Adrenal gland (tissue), 5 donors: ENCODE measurements around the gene THBD.

Experiments used
- CTCF ChIP-seq, 6 experiments: fragments of 450-650 bp in 4 of 6; fragments of 200-600 bp in 2 of 6; sonication (generic) in 1 of 6; IDR thresholded peaks; 1 replicate in 5 of 6; 2 replicates in 1 of 6; pipeline versions ENCODE4 v1.5.1 to v1.8.0; 2016 to 2021; ENCODE audit warnings: antibody characterized with exemption in 6 of 6, mild to moderate bottlenecking in 2 of 6, moderate library complexity in 1 of 6
- POLR2A ChIP-seq, 2 donors: fragments of 450-650 bp; IDR thresholded peaks; one replicate each; pipeline ENCODE4 v1.6.1; 2017; ENCODE audit warnings: antibody characterized with exemption in 2 of 2, mild to moderate bottlenecking in 2 of 2, moderate library complexity in 1 of 2
- donor health status: DM: no; HTN: no; CAD: no.

- TF ChIP-seq CTCF (IDR thresholded peaks at IDR 0.05) (no peak), POLR2A (IDR thresholded peaks at IDR 0.05) (no peak)
Observed at GRCh38 chr20:23087587-23088251, 38.2 kb upstream of the THBD start.
